AG08395 (cell line): ENCODE results near the gene ADGRF3.
"Not testable (repeated sequence)": the region's sequence is repeated elsewhere in the genome, so short reads cannot be mapped to it uniquely, and the experiment has no call there.

ENCODE experiments used
- DNase-seq: peaks from one replicate; pipeline ENCODE4 v3.0.0; 2012; ENCODE audit warnings: mixed read lengths, low spot score

ADGRF3 gene

GRCh38 chr2:26349690-26350089 lies 3.1 kb upstream of the ADGRF3 start:
- DNase-seq: no peak

- no peak for DNase-seq
Observed at GRCh38 chr2:26347286-26347865, 787 bp upstream of the ADGRF3 start.

- peak; percentile 100 for DNase-seq
Observed at GRCh38 chr2:26345545-26346453, 790 bp downstream of the ADGRF3 start, which contains the start of gene SELENOI. Gene SELENOI, plus strand, starts transcription at chr2:26346143. Its CDS starts 90 bp downstream, at chr2:26346233.

DNA sequence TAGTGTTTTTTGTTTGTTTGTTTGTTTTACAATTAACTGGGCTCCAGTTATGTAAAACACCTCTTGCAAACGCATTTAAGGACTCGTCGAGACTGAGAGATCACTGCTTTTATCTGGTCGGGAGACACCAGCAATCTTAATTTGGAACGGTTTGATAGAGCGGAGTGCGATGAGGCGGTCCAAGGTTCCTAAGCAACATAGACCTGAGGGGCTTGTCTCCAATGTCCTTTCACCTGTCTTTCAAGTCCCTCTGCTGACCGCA lies 1.4 kb downstream of the ADGRF3 start:
- DNase-seq: no peak

GRCh38 chr2:26344581-26345282 lies 1.9 kb downstream of the ADGRF3 start:
- no peak for DNase-seq

DNA sequence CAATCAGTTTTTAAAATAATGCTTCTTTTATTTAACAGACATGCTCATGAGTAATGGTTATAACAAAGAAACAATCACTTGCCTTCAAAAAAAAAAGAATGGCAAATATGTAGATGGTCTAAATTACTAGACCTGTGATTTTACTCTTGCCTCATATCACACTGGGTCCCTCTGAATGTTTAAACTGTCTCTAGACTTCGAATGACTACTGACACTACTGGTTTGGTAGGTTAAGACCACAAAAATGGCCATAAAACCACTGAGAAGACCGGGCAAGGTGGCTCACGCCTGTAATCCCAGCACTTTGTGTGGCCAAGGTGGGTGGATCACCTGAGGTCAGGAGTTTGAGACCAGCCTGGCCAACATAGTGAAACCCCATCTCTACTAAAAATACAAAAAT lies 5.8 kb downstream of the ADGRF3 start:
- DNase-seq: no peak

GRCh38 chr2:26337298-26337697 lies 9.3 kb downstream of the ADGRF3 start:
- no peak for DNase-seq

DNA sequence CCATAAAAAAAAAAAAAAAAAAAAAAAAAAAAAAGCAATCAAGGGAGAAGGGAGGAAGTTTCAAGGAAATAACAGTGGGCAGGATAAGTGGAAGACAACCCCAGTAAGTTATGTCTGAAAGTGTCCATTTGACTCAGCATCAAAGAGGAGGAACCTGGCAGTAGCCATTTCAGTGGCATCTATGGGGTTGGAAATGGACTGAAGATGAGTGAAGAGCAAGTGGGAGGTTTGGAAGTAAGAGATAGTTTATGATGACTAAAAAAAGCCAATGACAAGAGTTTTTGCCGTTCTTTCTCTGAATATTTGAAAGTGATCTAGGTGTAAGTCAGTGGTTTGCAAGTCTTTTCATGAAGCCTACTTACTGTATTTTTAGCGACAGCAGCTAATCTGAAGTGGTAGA lies 9.9 kb downstream of the ADGRF3 start:
- no peak for DNase-seq

DNA sequence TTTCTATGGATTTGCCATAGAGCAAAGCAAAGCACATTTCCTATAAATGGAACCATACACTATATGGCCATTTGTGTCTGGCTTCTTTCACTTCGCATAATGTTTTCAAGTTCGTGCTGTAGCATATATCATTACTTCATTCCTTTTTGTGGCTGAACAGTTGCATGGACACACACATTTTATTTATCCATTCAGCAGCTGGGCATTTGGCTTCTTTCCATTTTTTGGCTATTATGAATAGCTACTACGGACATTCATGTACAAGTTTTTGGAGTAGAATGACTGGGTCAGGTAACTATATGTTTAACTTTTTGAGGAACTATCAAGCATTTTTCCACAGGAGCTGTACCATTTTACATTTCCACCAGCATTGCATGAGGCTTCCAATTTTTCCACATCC lies 11.4 kb downstream of the ADGRF3 start:
- no peak for DNase-seq

DNA sequence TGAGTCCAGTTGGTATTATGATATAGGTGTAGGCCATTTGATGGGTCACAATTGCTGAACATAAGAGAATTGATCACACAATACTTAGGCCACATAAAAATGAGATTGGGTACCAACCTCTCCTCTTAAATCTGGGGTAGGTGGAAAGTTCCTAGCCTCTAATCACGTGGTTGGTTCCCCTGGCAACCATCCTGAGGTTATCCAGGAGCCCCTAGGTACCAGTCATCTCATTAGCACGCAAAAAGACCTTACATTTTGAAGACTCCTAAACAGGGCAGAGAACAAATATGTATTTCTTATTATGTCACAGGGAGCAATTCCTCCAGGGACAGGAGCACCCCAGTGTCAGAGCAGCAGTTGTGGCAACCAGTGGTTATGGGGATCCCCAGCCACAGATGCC lies 13.3 kb downstream of the ADGRF3 start:
- DNase-seq: no peak

- not testable (repeated sequence) for DNase-seq
Observed at GRCh38 chr2:26331321-26331720, 15.3 kb downstream of the ADGRF3 start.

DNA sequence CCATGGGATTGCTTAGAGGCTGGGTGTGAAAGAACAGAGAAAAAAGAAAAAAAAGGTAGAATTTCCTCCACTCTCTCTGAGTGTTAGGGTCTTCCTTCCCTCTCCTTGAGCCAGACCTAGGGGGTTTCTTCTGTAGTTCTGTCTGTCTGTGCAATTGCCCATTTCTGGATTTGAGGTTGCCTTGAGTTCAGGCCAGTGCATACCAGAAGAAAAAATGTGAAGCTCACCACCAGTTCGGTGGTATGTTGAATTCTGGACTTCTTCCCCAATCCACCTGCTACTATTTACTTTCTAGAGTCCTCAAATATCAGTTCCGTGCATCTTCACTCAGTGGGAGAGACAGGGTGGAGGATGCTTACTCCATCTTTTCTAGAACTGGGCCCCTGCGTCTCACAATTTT lies 16.0 kb downstream of the ADGRF3 start:
- DNase-seq: peak; percentile 56

DNA sequence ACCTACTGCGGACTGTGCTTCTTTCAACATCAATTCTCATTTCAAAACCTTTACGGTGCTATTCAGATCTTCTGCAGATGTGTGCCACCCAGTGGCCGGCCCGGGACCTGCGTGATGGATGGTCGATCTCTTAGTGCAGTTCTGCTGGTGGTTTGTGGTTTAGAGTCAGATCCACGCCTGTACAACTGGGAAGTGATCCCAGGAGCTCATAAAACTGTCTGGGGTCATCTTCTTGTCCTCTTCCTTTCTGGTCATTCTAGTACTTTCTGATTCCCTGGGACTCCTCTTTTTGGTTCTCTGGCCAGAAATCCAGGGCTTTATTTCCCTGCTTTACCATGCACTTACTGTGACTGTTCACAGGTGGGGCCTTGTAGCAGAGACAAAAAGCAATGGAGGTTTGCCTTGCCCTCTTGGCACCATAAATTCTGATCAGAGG lies 16.5 kb downstream of the ADGRF3 start:
- DNase-seq: peak; percentile 93

- DNase-seq: not testable (repeated sequence)
Observed at GRCh38 chr2:26329083-26329482, 17.5 kb downstream of the ADGRF3 start.

DNA sequence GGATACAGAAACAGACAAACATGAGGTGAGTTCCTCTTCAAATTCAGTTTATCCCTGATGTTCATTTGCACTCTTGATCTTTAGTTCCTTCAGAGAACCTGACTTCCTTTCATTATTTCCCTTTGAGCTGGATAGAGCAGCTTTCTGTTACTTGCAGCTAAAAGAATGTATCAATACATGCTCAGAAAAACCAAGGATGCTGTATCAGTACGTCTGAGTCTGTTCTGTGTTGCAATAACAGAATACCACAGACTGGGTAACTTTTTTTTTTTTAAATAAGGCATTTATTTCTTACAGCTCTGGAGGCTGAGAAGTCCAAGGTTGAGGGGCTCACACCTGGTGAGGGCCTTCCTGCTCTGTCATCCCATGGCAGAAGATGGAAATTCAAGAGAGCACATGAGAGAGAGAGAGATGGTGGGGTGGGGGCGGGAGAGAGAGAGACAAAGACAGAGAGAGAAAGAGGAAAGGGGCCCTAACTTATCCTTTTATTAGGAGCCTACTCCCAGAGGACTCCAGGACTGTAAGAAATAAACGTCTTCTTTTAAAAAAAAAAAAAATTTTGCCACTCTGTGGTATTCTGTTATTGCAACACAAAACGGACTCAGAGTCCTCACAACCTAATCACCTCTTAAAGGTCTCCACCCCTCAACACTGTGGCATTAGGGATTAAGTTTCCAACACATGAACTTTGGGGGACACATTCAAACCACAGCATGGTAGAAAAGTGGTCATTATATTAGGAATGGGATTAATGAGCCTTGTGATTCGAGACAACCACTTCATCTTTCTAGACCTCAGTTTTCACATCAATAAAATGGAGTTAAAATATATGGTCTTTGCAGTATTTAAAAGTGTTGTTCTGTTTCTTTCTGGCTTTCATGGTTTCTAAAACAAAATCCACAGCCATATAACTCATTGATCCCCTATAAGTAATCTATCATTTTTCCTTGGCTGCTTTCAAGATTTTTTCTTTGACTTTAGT lies 19.0 kb downstream of the ADGRF3 start:
- peak; percentile 40 for DNase-seq

GRCh38 chr2:26326514-26326913 lies 20.1 kb downstream of the ADGRF3 start:
- no peak for DNase-seq

DNA sequence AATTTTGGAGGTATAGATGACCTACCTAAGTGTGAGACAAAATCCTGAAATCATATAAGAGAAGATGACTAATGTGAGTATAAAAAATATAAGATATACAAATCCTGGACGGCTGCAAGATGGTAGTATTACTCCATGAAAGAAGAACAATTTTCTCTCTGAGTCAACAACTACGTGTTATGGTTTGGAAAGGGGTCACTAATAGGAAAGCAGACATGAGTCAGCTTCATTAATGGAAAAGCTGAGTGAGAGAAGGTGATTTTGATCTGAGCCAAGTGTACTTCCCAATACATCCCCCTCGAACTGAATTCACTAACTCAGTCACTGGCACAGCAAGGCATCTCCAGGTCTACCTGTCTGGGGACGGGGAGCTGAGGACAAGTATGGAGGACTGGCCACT lies 20.7 kb downstream of the ADGRF3 start:
- DNase-seq: no peak

DNA sequence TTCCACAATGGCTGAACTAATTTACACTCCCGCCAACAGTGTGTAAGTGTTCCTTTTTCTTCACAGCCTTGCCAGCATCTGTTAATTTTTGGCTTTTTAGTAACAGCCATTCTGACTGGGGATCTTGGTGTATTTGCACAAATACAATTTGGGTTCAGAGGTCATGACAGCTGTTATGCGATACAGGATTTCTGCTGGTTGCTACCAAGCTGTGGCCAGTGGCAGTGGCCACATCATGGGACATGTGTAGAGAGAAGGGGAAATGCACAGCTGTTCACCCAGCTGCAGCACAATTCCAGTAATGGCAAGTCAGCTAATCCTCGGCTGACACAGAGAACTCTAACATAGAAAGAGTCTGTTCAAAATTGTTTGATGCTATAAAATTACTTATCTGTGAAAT lies 21.7 kb downstream of the ADGRF3 start:
- DNase-seq: no peak

DNA sequence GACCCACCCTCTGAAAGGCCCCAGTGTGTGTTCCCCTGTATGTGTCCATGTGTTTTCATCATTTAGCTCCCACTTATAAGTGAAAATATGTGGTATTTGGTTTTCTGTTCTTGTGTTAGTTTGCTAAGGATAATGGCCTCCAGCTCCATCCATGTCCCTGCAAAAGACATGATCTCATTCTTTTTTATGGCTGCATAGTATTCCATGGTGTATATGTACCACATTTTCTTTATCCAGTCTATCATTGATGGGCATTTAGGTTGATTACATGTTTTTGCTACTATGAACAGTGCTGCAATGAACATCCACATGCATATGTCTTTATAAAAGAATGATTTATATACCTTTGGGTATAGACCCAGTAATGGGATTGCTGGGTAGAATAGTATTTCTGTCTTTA lies 22.1 kb downstream of the ADGRF3 start:
- DNase-seq: not testable (repeated sequence)

DNA sequence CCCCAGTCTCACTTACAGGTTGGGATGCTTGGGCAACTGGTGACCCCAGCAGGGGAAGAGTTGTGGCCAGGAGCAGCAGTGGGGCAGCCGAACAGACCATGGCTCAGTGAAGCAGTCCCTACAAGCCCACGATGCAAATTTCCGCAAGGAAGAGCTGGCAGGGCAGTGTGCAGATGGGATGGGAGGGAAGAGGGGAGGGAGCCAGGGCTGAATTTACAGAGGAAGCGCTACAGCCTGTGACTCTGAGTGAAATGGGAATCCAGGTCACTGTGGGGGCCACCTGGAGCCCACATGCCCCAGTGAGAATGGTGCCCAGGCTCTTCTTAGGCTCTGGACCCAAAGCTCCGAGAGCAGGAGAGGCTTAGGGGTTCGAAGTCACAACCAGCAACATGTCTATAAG lies 27.6 kb downstream of the ADGRF3 start:
- no peak for DNase-seq

DNA sequence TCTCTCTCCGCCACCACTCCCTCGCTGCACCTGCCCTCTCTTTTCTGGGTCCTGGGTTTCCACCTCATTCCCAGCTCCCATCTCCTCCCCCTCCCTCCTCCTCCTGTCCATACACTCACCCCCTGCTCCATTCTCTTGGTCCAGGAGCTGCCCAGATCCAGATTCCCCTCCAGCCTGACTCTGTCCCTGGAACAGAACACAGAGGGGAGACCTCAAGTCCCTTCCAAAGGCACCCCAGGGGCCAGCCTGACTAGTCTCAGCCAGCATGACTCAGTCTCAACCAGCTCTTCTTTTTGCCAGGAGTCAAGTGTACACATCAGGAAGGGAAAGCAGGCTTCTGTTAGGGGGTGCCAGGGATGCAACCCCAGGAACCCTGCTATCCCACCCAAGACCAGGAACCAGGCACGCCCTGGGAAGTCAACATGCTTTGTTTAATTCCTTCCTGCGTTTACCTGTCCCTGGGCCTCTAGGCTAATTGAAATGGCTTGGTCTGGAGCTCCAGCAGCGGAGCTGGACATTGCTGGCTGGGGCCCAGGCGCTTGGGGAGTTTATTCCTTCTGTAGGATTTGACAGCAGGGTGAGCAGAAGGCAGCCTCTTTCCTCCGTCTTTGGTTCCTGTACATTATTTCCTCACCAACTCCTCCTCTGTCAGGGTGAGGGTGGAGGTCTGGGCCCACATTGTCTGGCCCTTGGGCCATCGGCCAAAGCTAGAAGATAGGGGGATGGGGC lies 29.0 kb downstream of the ADGRF3 start:
- DNase-seq: no peak
